H1 (cell line): ENCODE results near the gene ELL. TPM values are rescaled to one million over a fixed set of nuclear protein-coding genes. Genes with fewer than 3 reads are reported as not detected.

ENCODE experiments used
- CTBP2 ChIP-seq: IDR thresholded peaks from 2 replicates; pipeline ENCODE4 v1.7.0; 2011; ENCODE audit warnings: borderline replicate concordance, mild to moderate bottlenecking, moderate library complexity, mixed read lengths, low read length; ENCODE audit not compliant: insufficient read depth, insufficient read length
- EP300 ChIP-seq, 2 experiments: IDR thresholded peaks; 1 replicate in 1 of 2; 2 replicates in 1 of 2; pipeline ENCODE4 v1.6.1; 2011 to 2012; ENCODE audit warnings: low read depth in 2 of 2, low read length in 2 of 2, mild to moderate bottlenecking in 2 of 2, borderline replicate concordance in 1 of 2, inconsistent platforms in 1 of 2, moderate library complexity in 1 of 2
- GTF2F1 ChIP-seq: IDR thresholded peaks from 2 replicates; pipeline ENCODE4 v1.6.1; 2012; ENCODE audit warnings: low read depth, low read length, improper control_type of control experiment, borderline replicate concordance
- HDAC2 ChIP-seq, 2 experiments: fragments of 300-600 bp in 1 of 2; sonication (generic) in 1 of 2; IDR thresholded peaks; 2 replicates each; pipeline ENCODE4 v1.6.1; 2011 to 2012; ENCODE audit warnings: low read depth in 2 of 2, low read length in 2 of 2, mild to moderate bottlenecking in 2 of 2, moderate library complexity in 2 of 2, borderline replicate concordance in 1 of 2, inconsistent platforms in 1 of 2
- KDM1A ChIP-seq: fragments of 200-600, 300-600 bp; sonication (generic); IDR thresholded peaks from 2 replicates; pipeline ENCODE4 v1.7.1; 2016; ENCODE audit warnings: mild to moderate bottlenecking, low read length, borderline replicate concordance
- KDM4A ChIP-seq: IDR thresholded peaks from one replicate; pipeline ENCODE4 v1.7.1; 2012; ENCODE audit warnings: low read depth, mild to moderate bottlenecking, moderate library complexity, low read length, inconsistent platforms; ENCODE audit not compliant: severe bottlenecking
- MAFK ChIP-seq: IDR thresholded peaks from 2 replicates; pipeline ENCODE4 v1.6.1; 2012; ENCODE audit warnings: low read depth, mild to moderate bottlenecking, improper control_type of control experiment, low read length
- POLR2A ChIP-seq, 2 experiments: IDR thresholded peaks; 1 replicate in 1 of 2; 2 replicates in 1 of 2; pipeline ENCODE4 v1.6.1; 2011; ENCODE audit warnings: low read depth in 2 of 2, low read length in 2 of 2, mild to moderate bottlenecking in 2 of 2; ENCODE audit errors: control extremely low read depth in 1 of 2
- RAD21 ChIP-seq, 2 experiments: IDR thresholded peaks in 1 of 2; conservative IDR thresholded peaks in 1 of 2; 2 replicates each; pipeline ENCODE4 v1.6.1; 2011; ENCODE audit warnings: low read depth in 2 of 2, low read length in 2 of 2, improper control_type of control experiment in 1 of 2, inconsistent platforms in 1 of 2, mild to moderate bottlenecking in 1 of 2, moderate library complexity in 1 of 2
- RBBP5 ChIP-seq: IDR thresholded peaks from 2 replicates; pipeline ENCODE4 v1.7.1; 2012; ENCODE audit warnings: low read depth, mild to moderate bottlenecking, inconsistent platforms, low read length, moderate library complexity, borderline replicate concordance
- SIN3A ChIP-seq, 2 experiments: IDR thresholded peaks in 1 of 2; conservative IDR thresholded peaks in 1 of 2; 2 replicates each; pipeline ENCODE4 v1.6.1; 2011 to 2012; ENCODE audit warnings: low read length in 2 of 2, improper control_type of control experiment in 1 of 2, low read depth in 1 of 2, mild to moderate bottlenecking in 1 of 2
- SIX5 ChIP-seq: IDR thresholded peaks from 2 replicates; pipeline ENCODE4 v1.6.1; 2011; ENCODE audit warnings: mild to moderate bottlenecking, low read depth, low read length
- SP4 ChIP-seq: IDR thresholded peaks from 2 replicates; pipeline ENCODE4 v1.6.1; 2012; ENCODE audit warnings: low read length, inconsistent platforms
- TAF7 ChIP-seq: optimal IDR thresholded peaks from 2 replicates; pipeline ENCODE3; 2011; ENCODE audit warnings: low read depth, mild to moderate bottlenecking, inconsistent platforms, low read length, moderate library complexity, borderline replicate concordance
- polyA plus RNA-seq, 7 experiments: library from polyadenylated mRNA; depleted of rRNA in 3 of 7; stranded (reverse) in 5 of 7; unstranded in 2 of 7; fragments of >200 nt in 5 of 7; fragments of 200-250 nt in 2 of 7; gene quantifications; 1 replicate in 5 of 7; 2 replicates in 1 of 7; 4 replicates in 1 of 7; pipeline versions ENCODE4 v1.2.1 to v1.2.3, GENCODE V29; 2011 to 2013; ENCODE audit warnings: missing spikeins in 2 of 7, mixed read lengths in 2 of 7
- total RNA-seq: library from RNA; stranded (reverse); fragmentation: NEBNext Ultra II Directional; extraction: Animal tissue kit (Norgen Biotek cat#: 25700); gene quantifications from 2 replicates; pipeline ENCODE4 v1.2.1, GENCODE V29; 2021
- TF ChIP-seq, protein P1 (sequence below): IDR thresholded peaks from 2 replicates; pipeline ENCODE4 v1.6.1; 2012; ENCODE audit warnings: inconsistent platforms
- TF ChIP-seq, protein P2 (sequence below): IDR thresholded peaks from 2 replicates; pipeline ENCODE4 v1.6.1; 2012; ENCODE audit warnings: inconsistent platforms

ELL gene
- total and polyA plus RNA-seq, 2 of the 8 experiments (the other 6 are each of a cell fraction or from before 2014, with no cell fraction given), result 5.2 to 10.5 TPM

DNA sequence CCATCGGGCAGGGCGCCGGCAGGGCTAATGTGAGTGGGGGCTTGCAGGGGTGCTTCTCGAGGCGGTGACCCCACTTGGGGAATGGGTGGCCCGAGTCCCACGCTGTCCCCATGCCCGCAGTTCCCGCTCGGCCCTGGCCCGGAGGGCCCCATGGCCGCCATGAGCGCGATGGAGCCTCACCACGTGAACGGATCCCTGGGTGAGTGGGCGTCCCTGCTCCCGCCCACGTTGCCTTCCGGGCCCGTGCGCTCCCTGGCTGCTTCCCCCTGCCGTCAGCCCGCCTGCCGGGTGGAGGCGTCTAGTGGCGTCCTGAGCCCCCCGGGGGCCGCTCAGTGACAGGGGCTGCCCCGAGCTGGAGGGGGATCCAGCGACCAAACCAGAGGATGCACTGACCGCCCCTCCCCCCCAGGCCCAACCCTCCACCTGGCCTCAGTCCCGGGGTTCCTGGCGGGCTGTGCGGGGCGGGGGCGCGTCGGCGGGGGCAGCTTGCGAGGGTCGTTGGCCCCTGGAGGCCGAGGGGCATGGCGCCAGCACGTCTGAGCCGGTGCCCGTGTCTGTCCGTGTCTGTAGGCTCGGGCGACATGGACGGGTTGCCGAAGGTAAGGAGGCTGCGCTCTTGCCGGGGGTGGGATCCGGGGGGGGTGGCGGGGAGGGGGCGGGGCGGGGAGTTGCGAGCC is 88.7 kb downstream of the ELL start (continued):
- TF ChIP-seq SIX5, result no peak
- TF ChIP-seq KDM4A, result peak; percentile 56
- TF ChIP-seq, protein P1, sequence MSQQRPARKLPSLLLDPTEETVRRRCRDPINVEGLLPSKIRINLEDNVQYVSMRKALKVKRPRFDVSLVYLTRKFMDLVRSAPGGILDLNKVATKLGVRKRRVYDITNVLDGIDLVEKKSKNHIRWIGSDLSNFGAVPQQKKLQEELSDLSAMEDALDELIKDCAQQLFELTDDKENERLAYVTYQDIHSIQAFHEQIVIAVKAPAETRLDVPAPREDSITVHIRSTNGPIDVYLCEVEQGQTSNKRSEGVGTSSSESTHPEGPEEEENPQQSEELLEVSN, result peak; percentile 61
- no peak for TF ChIP-seq GTF2F1
- peak; percentile 13 for TF ChIP-seq TAF7
- peak; percentile 27; the same call in 1 of the 2 replicates for TF ChIP-seq RBBP5
- no peak for TF ChIP-seq MAFK
- no peak for TF ChIP-seq EP300 (IDR thresholded peaks at IDR 0.05; ENCODE audit: borderline replicate concordance in 1 of 2, low read depth in 2 of 2, low read length in 2 of 2)
- TF ChIP-seq, protein P2, sequence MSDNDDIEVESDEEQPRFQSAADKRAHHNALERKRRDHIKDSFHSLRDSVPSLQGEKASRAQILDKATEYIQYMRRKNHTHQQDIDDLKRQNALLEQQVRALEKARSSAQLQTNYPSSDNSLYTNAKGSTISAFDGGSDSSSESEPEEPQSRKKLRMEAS, result peak; percentile 33; the same call in 1 of the 2 replicates
- peak in 1 of 2 experiments; percentile 59; a peak in 2 of 3 replicates for TF ChIP-seq POLR2A (IDR thresholded peaks at IDR 0.05; ENCODE audit: control extremely low read depth in 1 of 2, low read depth in 2 of 2, low read length in 2 of 2)
- TF ChIP-seq SP4, result no peak
- TF ChIP-seq KDM1A, result no peak
- no peak for TF ChIP-seq RAD21 (IDR thresholded peaks at IDR 0.05 in 1 of 2, conservative IDR thresholded peaks at IDR 0.05 in 1 of 2; ENCODE audit: low read depth in 2 of 2, low read length in 2 of 2)
- no peak for TF ChIP-seq HDAC2 (IDR thresholded peaks at IDR 0.05; ENCODE audit: borderline replicate concordance in 1 of 2, low read depth in 2 of 2, low read length in 2 of 2)
- TF ChIP-seq CTBP2, result no peak
- TF ChIP-seq SIN3A (conservative IDR thresholded peaks at IDR 0.05 in 1 of 2, IDR thresholded peaks at IDR 0.05 in 1 of 2; ENCODE audit: low read depth in 1 of 2, low read length in 2 of 2), result no peak; a peak in 1 of 4 replicates
